Lower lobe of right lung (tissue), 2 donors: Measurements from ENCODE around the gene BNC2. TPM values are rescaled to one million over a fixed set of nuclear protein-coding genes. Genes with fewer than 3 reads are reported as not detected.
A peak's percentile ranks its signal among the peaks of the same experiment; 100 is the strongest.

ENCODE experiments used
- ATAC-seq, 2 donors: fragments of 200-7000 bp; cut with Tn5 transposase; one replicate each; pipeline ENCODE4 v1.9.1; 2020 to 2022; ENCODE audit warnings: mild to moderate bottlenecking in 2 of 2, moderate library complexity in 2 of 2
- DNase-seq: peaks from one replicate; pipeline ENCODE4 v3.0.0-alpha.2; 2020
- H3K27ac ChIP-seq: fragments of 200-600 bp; one replicate; pipeline ENCODE4 v1.8.0; 2022
- H3K27me3 ChIP-seq: fragments of 200-600 bp; one replicate; pipeline ENCODE4 v1.8.0; 2022; ENCODE audit warnings: low read depth
- H3K36me3 ChIP-seq: fragments of 200-600 bp; one replicate; pipeline ENCODE4 v1.8.0; 2022; ENCODE audit warnings: mild to moderate bottlenecking
- H3K4me1 ChIP-seq: fragments of 200-600 bp; one replicate; pipeline ENCODE4 v1.8.0; 2022
- H3K4me3 ChIP-seq: fragments of 200-600 bp; one replicate; pipeline ENCODE4 v1.8.0; 2022; ENCODE audit warnings: mild to moderate bottlenecking
- H3K9me3 ChIP-seq: fragments of 200-600 bp; one replicate; pipeline ENCODE4 v1.8.0; 2022
- CTCF ChIP-seq: fragments of 200-600 bp; IDR thresholded peaks from one replicate; pipeline ENCODE4 v1.8.0; 2022; ENCODE audit warnings: antibody characterized with exemption, mild to moderate bottlenecking
- intact Hi-C: fragments of 100-400 bp; cut with DNase I; formaldehyde crosslinking; loops from one replicate; pipeline ENCODE4 v1.11.0; 2022
- total RNA-seq: library from RNA; stranded (reverse); fragmentation: NEBNext Ultra II Directional; extraction: Animal tissue kit (Norgen Biotek cat#: 25700); gene quantifications from one replicate; pipeline ENCODE4 v1.2.1, GENCODE V29; 2021
- donor health status: DM: no; HTN: yes; CAD: no; lungs with severe emphysema.

Gene BNC2
- total RNA-seq, 1 donor from 2014 or later, result 15.0 TPM

- DNase-seq (no peak), ATAC-seq (no peak)
- no peaks in the 10 kb centered on the region for H3K36me3 ChIP-seq
- H3K4me3 ChIP-seq, result no peak overlapping the region
- H3K4me1 ChIP-seq, result no peaks in the 10 kb centered on the region
- H3K27ac ChIP-seq, result peak overlapping the region; percentile 67
- no peak for TF ChIP-seq CTCF
- intact Hi-C loops, result no loop called here
- H3K27me3 ChIP-seq, result no peaks in the 10 kb centered on the region
- H3K9me3 ChIP-seq, result no peaks in the 10 kb centered on the region
Observed at GRCh38 chr9:16363916-16364315, 506.6 kb downstream of the BNC2 start.

GRCh38 chr9:16363073-16363781 lies 507.2 kb downstream of the BNC2 start:
- H3K9me3 ChIP-seq, result no peaks in the 10 kb centered on the region
- DNase-seq (no peak), ATAC-seq (no peak)
- intact Hi-C loops, result no loop called here
- H3K27ac ChIP-seq, result peak overlapping the region; percentile 67
- H3K27me3 ChIP-seq, result no peaks in the 10 kb centered on the region
- H3K4me3 ChIP-seq, result no peak overlapping the region
- TF ChIP-seq CTCF, result no peak
- H3K36me3 ChIP-seq, result no peaks in the 10 kb centered on the region
- no peaks in the 10 kb centered on the region for H3K4me1 ChIP-seq

- DNase-seq (no peak), ATAC-seq (no peak)
- no peak for TF ChIP-seq CTCF
- no peaks in the 10 kb centered on the region for H3K27me3 ChIP-seq
- H3K4me3 ChIP-seq, result no peak overlapping the region
- no peaks in the 10 kb centered on the region for H3K36me3 ChIP-seq
- no peaks in the 10 kb centered on the region for H3K9me3 ChIP-seq
- intact Hi-C loops, result no loop called here
- H3K4me1 ChIP-seq, result no peaks in the 10 kb centered on the region
- no peak overlapping the region for H3K27ac ChIP-seq
Observed at GRCh38 chr9:16361939-16362338, 508.5 kb downstream of the BNC2 start.

- ATAC-seq (no peak), DNase-seq (no peak)
- Histone ChIP-seq H3K27ac (no peak overlapping the region), H3K36me3 (no peaks in the 10 kb centered on the region), H3K9me3 (no peaks in the 10 kb centered on the region), H3K4me1 (no peaks in the 10 kb centered on the region), H3K4me3 (no peak overlapping the region), H3K27me3 (no peaks in the 10 kb centered on the region)
- TF ChIP-seq CTCF, result no peak
- intact Hi-C loops, result no loop called here
Observed at GRCh38 chr9:16361118-16361517, 509.4 kb downstream of the BNC2 start.

- DNase-seq, result no peak
- Histone ChIP-seq H3K4me3 (no peak overlapping the region), H3K36me3 (no peaks in the 10 kb centered on the region), H3K9me3 (no peaks in the 10 kb centered on the region), H3K4me1 (no peaks in the 10 kb centered on the region), H3K27me3 (no peaks in the 10 kb centered on the region), H3K27ac (no peak overlapping the region)
- intact Hi-C loops, result no loop called here
- no peak for TF ChIP-seq CTCF
- no peak for ATAC-seq
Observed at GRCh38 chr9:16360247-16360646, 510.2 kb downstream of the BNC2 start.
